ENCODE results near the gene SETDB2.
A peak's percentile ranks its signal among the peaks of the same experiment; 100 is the strongest.

Gene SETDB2

DNA sequence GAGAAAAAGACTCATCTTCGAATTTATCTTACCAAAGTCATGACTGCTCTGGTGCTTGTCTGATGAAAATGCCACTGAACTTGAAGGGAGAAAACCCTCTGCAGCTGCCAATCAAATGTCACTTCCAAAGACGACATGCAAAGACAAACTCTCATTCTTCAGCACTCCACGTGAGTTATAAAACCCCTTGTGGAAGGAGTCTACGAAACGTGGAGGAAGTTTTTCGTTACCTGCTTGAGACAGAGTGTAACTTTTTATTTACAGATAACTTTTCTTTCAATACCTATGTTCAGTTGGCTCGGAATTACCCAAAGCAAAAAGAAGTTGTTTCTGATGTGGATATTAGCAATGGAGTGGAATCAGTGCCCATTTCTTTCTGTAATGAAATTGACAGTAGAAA lies 32.5 kb downstream of the SETDB2 start:
- no peak for DNase-seq

DNA sequence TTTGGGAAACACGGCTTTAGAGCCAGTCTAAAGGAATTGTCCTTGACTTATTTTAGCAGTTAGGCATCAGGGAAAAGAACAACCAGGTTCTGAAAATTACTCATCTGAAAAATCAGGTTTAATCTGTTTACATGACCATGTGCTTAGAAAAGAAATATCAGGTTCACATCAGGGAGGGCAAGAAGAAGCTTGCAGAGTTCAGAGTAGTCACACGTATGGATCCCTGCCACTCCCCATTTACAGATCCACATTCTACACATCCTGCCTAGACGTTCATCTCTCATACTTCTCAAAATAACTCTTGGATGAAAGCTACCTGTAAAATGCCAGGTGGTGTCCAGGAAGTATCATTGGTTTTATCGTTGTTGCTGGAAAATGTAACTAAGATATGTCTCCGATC lies 37.7 kb downstream of the SETDB2 start:
- DNase-seq = no peak

GRCh38 chr13:49488563-49488962 lies 44.5 kb downstream of the SETDB2 start:
- DNase-seq = no peak

- no peak for DNase-seq
Observed at GRCh38 chr13:49494645-49495044, 50.6 kb downstream of the SETDB2 start.

GRCh38 chr13:49495783-49496762 lies 52.0 kb downstream of the SETDB2 start, which contains the start of gene PHF11:
TSS of gene PHF11 (plus strand) at chr13:49495953. CDS start at chr13:49496002, 49 bp downstream.
- DNase-seq = peak; percentile 90

GRCh38 chr13:49496837-49497236 lies 52.8 kb downstream of the SETDB2 start:
- peak; percentile 54 for DNase-seq

DNA sequence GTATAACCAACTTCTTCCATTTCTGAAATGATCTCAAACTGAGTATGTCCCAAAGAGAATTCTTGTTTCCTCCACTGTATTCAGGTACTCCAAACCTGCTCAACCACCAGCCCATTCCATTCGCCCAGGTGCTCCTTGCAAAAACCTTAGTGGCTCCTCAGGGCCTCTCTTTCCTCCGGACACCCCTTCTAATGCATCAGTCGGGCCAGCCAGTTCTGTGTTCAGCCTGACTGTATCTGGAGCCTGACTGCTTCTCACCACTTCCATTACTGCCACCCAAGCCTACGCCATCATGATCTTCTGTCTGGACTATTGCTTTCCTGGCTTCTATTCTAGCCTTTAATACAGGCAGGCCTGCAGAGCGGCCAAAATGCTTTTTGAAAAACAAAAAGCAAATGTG lies 53.2 kb downstream of the SETDB2 start:
- peak; percentile 16 for DNase-seq

DNA sequence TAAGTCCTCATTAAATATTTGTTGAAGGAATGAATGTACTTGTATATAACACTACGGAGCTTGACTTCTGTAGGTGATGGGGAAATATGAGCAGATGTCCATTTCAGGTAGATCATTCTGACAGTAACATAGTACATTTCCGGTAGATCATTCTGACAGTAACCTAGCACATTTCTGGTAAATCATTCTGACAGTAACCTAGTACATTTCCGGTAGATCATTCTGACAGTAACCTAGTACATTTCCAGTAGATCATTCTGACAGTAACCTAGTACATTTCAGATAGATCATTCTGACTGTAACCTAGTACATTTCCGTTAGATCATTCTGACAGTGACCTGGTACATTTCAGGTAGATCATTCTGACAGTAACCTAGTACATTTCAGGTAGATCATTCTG lies 54.1 kb downstream of the SETDB2 start:
- DNase-seq = no peak

GRCh38 chr13:49499889-49500660 lies 56.0 kb downstream of the SETDB2 start:
- DNase-seq = peak; percentile 17

DNA sequence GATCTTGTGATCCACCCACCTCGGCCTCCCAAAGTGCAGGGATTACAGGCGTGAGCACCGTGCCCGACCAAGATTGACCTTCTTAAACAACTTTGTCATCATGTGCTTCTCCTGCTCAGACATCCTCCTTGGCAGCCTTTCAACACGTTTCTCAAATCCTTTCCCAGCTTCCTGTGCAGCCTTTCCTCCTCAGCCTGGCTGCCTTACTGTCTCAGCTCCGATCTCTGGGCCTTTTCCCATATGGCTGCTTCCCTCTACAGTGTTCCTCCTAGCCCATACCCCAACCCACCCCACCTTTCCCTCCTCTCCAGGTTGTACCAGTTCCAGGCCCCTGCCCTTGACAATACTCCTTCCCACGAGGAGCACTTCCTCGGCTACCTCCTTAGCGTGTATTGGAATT lies 58.9 kb downstream of the SETDB2 start:
- no peak for DNase-seq

GRCh38 chr13:49503951-49504350 lies 59.9 kb downstream of the SETDB2 start:
- DNase-seq = no peak

- DNase-seq = no peak
Observed at GRCh38 chr13:49512578-49512977, 68.5 kb downstream of the SETDB2 start.

GRCh38 chr13:49516467-49516866 lies 72.4 kb downstream of the SETDB2 start:
- no peak for DNase-seq

GRCh38 chr13:49517461-49517860 lies 73.4 kb downstream of the SETDB2 start:
- no peak for DNase-seq

- no peak for DNase-seq
Observed at GRCh38 chr13:49521224-49521623, 77.2 kb downstream of the SETDB2 start.

- no peak for DNase-seq
Observed at GRCh38 chr13:49524740-49525501, 80.8 kb downstream of the SETDB2 start.

DNA sequence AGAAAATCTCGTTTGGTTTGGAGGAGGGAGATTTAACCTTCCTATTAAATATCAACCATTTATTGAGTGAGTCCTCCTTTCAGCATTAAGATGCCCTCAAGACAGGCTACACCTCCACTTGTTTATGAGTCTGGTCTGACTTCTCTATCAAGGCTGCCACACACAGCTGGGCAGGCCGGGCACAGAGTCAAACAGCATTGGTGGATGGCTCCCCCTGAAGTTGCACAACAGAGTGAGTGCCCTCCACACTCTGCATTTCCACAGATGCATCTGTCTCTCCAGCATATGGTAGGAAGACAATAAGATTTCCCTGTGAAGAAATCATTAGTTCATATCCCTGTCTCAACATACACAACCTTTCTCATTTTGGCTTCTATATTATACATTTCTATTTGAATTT lies 83.0 kb downstream of the SETDB2 start:
- DNase-seq = no peak

DNA sequence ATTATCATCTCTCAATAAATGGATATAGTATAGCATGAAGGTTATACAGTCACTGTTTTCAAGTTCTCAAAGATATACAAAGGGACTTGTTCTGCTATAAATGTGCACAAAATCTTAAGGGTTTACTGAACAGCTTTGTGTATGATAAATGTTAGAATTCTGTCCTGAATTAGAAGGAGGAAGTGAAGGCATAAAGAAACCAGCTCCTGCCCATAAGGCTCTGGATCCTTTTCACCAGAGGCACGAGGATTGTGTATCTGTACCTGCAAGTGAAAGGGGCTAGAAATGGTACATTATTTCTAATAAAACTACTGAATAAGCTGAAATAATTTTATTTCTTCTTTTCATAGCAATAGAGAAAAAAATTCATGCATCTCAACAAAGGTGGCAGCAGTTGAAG lies 84.1 kb downstream of the SETDB2 start:
- no peak for DNase-seq

DNA sequence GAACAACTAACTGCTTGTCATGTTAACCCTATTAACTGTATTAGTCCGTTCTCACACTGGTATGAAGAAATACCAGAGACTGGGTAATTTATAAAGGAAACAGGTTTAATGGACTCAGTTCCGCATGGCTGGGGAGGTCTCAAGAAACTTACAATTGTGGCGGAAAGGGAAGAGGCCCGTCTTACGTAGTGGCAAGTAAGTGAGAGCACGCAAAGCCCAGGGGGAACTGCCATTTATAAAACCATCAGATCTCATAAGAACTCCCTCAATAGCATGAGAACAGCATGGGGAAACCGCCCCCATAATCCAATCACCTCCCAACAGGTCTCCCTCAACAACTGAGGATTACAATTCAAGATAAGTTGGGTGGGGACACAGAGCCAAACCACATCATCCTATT lies 86.4 kb downstream of the SETDB2 start:
- no peak for DNase-seq

- no peak for DNase-seq
Observed at GRCh38 chr13:49532593-49532992, 88.5 kb downstream of the SETDB2 start.

- no peak for DNase-seq
Observed at GRCh38 chr13:49533011-49533410, 88.9 kb downstream of the SETDB2 start.

DNA sequence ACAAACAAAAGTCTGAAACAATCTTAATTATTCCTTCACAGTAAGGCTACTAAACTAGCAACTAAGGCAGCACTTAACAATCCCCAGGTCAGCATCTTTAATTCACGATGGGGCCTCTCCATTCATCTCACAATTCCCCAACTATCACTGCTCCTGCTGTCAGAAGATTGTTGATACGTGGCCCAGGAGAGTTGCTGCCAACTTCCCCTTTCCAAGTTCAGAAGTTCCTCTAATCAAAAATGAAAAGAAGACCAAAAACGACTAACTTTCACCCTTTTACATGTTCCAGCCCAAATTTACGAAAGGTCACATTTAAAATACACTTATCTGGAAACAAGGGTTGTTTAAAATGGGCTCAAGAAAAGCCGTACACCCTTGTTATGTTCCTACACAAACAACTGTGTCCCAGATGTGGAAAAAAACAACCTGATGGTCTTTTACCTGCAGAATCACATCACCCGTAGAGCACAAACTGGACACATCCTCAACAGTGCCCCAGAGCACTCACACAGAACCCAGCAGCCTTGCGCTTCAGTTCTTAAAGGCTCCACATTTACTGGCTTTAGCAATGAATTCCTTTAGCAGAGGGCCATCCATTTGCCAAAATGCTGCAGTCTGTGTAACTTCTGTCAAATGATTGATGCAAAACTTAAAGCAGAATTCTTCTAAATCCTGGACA lies 89.7 kb downstream of the SETDB2 start:
- no peak for DNase-seq
